GM21737 (cell line): Measurements from ENCODE around the gene ERCC6L2.
A peak's percentile ranks its signal among the peaks of the same experiment; 100 is the strongest.

Source experiments
- ATAC-seq: cut with Tn5 transposase; IDR thresholded peaks from one replicate; pipeline ENCODE4 v1.9.1; 2021; ENCODE audit warnings: mild to moderate bottlenecking, moderate library complexity; ENCODE audit not compliant: unreplicated experiment

The ERCC6L2 gene

GRCh38 chr9:95875305-95876137, at the start of gene ERCC6L2:
Gene ERCC6L2, plus strand, starts transcription at chr9:95875691. Its CDS starts 348 bp downstream, at chr9:95876039.
- ATAC-seq = peak; percentile 86

DNA sequence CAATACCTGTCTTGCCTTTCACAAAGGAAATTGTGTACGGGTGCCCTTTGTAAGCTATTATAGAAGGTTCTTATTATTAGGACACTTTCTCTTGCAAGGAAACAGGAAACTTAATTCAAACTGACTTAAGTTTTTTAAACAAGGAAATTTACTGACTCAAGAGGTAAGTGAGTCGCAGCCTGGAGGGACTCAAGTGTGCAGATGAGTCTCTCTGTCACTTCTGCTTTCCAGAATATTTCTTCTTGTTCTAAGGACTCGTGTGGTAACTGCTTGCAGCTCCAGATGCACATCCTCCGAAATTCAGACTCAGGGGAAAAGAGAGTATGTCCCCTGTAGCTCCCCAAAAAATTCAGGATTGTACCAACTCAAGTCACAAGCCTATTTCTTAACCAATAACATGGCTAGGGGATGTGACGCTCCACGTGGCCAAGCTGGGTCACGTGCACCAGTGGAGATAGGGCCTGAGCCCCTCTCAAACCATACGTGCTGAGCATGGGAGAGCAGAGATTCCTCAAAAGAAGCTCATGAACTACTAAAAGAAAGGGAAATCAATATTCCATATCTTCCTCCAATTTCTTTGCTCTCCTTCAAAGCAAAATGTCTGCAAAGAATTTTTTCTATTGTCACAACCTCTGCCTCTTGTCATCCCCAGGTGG, 49.2 kb upstream of the ERCC6L2 start:
- no peak for ATAC-seq

GRCh38 chr9:95830768-95831167, 44.7 kb upstream of the ERCC6L2 start:
- ATAC-seq = no peak

GRCh38 chr9:95831810-95832209, 43.7 kb upstream of the ERCC6L2 start:
- ATAC-seq = no peak

- no peak for ATAC-seq
Observed at GRCh38 chr9:95833546-95834178, 41.8 kb upstream of the ERCC6L2 start.

- no peak for ATAC-seq
Observed at GRCh38 chr9:95834281-95834907, 41.1 kb upstream of the ERCC6L2 start.

DNA sequence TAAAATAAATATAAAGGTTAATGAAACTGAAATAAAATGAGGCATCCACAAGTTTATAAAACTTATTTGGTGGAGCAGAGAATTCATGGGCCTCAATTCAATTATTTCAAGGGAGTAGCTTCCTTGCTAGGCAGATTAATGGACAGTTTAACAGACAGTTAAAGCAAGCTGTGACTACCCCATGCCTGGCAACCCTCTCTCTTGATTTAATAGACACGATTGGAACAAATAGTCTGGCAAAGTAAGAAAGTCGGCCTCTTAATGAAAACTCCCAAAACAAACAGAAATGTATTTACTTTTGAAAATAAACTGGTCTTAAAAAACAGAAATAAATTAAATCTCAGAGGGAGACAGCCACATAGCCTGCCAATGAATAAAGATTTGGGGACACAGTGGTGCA, 40.1 kb upstream of the ERCC6L2 start:
- ATAC-seq = no peak

DNA sequence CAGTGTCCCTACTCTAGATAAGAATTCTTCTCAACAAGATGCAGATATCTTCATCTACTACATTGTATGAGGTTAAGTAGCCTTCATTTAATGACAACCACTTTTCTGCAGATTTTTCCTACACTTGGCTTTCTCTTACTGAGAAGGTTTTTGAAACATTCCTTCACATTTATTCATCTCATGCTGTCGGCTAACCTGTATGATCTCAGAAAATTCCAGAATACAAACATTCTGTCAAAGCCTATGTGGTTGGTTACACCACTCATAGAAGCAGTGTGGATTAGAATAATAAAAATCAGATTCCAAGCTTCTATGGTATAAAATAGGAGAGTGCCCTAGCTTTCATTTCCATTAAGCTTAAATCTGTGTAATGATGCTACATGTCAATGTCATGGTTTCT, 39.4 kb upstream of the ERCC6L2 start:
- no peak for ATAC-seq

DNA sequence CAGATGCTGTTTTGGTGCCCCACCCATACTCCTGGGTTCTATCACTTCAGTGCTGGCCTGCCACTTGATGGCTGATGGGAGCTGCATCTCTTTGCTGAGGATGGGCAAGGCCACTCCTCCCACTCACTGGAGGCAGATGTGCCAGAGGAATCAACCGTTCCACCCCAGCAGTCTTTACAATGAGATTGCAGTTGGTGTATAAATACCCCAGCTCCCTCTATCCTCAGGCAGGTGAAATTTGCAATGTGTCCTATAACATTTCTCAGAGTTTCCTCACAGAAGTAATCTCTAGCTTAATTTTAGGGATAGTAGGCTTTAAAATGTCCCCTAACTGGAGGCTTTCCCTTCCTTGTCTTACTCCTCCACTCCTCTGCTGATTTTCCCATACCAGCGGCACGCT, 36.5 kb upstream of the ERCC6L2 start:
- no peak for ATAC-seq

DNA sequence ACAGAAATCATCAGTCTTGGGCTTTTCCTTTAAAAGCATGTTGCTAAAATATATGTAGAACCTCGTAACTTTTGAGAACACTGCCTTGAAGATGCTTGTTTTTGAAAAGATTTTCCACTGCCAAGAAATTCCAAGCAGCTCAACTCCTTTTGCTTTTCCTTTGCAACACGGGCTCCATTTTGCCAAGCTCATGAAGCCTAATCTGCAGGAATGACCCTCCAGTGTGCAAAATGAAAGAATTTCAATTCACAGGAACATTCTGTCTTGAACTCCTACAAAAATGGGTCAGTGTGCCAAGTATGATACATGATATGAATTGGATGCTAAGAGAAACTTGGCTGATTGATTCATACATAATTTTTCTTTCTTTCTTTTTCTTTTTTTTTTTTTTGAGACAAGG, 35.4 kb upstream of the ERCC6L2 start:
- no peak for ATAC-seq

GRCh38 chr9:95841377-95841776, 34.1 kb upstream of the ERCC6L2 start:
- ATAC-seq = no peak

DNA sequence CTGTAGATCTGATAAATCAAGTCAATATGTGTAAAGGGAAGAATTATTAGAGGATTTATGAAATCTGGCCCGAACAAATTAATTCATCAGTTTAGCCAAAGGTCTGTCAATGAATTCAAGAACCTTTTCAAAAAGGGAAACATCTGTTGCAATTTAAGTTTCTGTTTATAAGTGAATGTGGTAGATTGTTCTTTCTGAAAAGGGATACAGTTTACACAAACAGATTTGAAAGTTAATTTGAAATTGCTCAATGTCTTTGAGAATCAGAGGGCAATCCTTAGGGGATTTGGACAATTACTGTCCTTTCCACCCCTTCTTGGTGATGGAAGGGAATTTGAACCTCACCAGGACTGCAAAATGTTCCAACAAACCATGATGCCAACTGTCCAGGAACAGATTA, 29.7 kb upstream of the ERCC6L2 start:
- no peak for ATAC-seq

DNA sequence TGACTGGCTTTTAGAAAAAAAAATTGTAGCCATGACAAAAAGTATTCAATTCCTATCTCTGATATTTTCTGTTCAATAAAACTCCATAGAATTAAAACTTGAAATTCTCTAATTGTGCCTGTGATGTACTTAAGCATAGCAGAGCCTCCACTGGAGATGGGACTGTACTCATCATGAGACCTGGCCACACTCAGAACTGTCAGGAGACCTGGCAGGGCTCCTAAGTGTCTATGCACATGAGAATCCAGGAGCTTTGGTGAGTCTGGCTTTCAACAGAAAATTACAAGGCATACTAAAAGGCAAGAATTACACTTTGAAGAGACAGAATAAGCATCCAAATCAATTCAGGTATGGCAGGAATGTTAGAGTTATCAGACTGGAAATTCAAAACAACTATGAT, 26.7 kb upstream of the ERCC6L2 start:
- ATAC-seq = no peak

- ATAC-seq = peak; percentile 83
Observed at GRCh38 chr9:95852059-95853032, 23.1 kb upstream of the ERCC6L2 start.

- no peak for ATAC-seq
Observed at GRCh38 chr9:95854386-95855020, 21.0 kb upstream of the ERCC6L2 start.

- no peak for ATAC-seq
Observed at GRCh38 chr9:95855961-95856360, 19.5 kb upstream of the ERCC6L2 start.

DNA sequence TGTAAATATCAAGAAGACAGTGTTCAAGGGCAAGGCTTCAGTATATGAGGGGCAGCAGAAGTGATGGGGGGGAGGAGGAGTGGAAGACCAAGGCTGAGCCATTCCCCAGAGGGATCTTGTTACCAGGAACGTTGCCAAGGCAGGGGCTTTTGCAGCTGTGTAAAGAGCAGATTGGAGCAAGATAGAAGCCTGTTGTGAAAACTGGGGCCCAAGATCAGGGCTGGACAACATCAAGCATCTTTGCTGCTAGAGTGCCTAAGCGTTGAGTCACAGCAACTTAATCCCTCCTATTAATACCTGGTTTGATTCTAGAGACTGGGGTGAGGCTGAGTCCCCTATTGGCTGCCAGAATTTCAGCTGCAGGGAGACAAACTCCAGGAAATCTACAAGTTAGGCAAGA, 18.4 kb upstream of the ERCC6L2 start:
- no peak for ATAC-seq

DNA sequence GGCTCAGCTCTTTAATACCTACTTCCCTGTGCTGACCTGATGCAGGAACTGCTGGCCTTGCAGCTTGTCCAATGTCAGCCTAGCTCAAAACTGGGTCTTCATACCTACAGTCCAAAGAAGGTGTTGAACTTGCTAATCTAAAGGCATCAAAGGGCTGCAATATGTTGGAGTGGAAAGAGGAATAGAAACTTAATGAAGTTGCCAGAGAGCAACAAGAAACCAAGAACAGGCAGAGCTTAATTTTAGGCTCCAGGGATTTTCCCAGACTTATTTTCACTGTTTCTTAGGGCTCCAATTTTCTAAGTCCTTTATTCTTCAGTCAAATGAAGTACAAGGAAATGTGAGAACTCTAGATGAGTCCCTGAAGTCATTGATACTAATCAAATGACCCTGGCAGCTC, 17.6 kb upstream of the ERCC6L2 start:
- peak; percentile 60 for ATAC-seq

- no peak for ATAC-seq
Observed at GRCh38 chr9:95862343-95862742, 13.1 kb upstream of the ERCC6L2 start.
